Measurements from ENCODE around the gene MRPS35. TPM values are rescaled to one million over a fixed set of nuclear protein-coding genes. Genes with fewer than 3 reads are reported as not detected.

MRPS35 gene
- total RNA-seq, 4 donors from 2014 or later = 36.6 to 52.3 (median 48.8) TPM

GRCh38 chr12:27797301-27798025, 86.8 kb downstream of the MRPS35 start:
- peaks cover 11 to 85% of the 10 kb centered on the region in 2 donors for H3K36me3 ChIP-seq
- no peak overlapping the region for H3K27ac ChIP-seq
- H3K27me3 ChIP-seq = no peaks in the 10 kb centered on the region
- no peaks in the 10 kb centered on the region for H3K4me1 ChIP-seq
- 85 to 92% methylated on average over 6 to 23 of the region's 24 CpGs for WGBS, 2 donors (ENCODE audit: low coverage in 1 of 2)
- no peak overlapping the region for H3K4me3 ChIP-seq
- TF ChIP-seq POLR2AphosphoS5 (IDR thresholded peaks at IDR 0.05) = no peak
- TF ChIP-seq EP300 (IDR thresholded peaks at IDR 0.05) = no peak
- no peaks in the 10 kb centered on the region for H3K9me3 ChIP-seq
- ATAC-seq = no peak

DNA sequence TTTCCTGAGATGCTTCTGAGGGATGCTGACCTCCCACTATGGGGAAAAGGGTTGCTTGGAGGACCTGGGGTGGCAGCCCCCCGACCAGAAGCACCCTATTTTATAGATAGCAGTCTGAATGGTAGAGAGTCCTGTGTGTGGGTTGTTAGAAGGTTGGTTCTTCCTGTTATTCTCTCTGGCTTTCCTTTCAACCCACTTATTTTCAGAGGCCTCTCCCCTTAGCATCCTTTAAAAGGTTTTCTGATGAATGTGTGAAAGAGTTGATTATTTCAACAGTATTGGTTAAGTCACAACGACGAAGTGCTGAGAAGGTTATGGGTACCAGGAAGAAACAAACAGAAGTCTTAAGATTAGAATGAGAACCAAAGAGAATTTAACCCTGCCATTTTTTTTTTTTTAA, 90.2 kb downstream of the MRPS35 start:
- no peak for TF ChIP-seq POLR2AphosphoS5 (IDR thresholded peaks at IDR 0.05)
- TF ChIP-seq CTCF (IDR thresholded peaks at IDR 0.05) = no peak
- TF ChIP-seq POLR2A (IDR thresholded peaks at IDR 0.05) = no peak
- no peak for TF ChIP-seq EP300 (IDR thresholded peaks at IDR 0.05)
- Histone ChIP-seq H3K4me1 (no peaks in the 10 kb centered on the region), H3K9me3 (no peaks in the 10 kb centered on the region), H3K4me3 (no peak overlapping the region), H3K36me3 (peaks cover 11 to 52% of the 10 kb centered on the region in 2 donors), H3K27ac (no peak overlapping the region), H3K27me3 (no peaks in the 10 kb centered on the region)
- WGBS, 2 donors (ENCODE audit: low coverage in 1 of 2) = 81 to 90% methylated on average over 3 of the region's 3 CpGs
- no peak for ATAC-seq

GRCh38 chr12:27801630-27802029, 91.0 kb downstream of the MRPS35 start:
- ATAC-seq = no peak
- TF ChIP-seq POLR2AphosphoS5 (IDR thresholded peaks at IDR 0.05) (no peak), POLR2A (IDR thresholded peaks at IDR 0.05) (no peak), EP300 (IDR thresholded peaks at IDR 0.05) (no peak), CTCF (IDR thresholded peaks at IDR 0.05) (no peak)
- Histone ChIP-seq H3K9me3 (no peaks in the 10 kb centered on the region), H3K4me3 (no peak overlapping the region), H3K27me3 (no peaks in the 10 kb centered on the region), H3K27ac (no peak overlapping the region), H3K36me3 (peaks cover 11 to 44% of the 10 kb centered on the region in 2 donors), H3K4me1 (no peaks in the 10 kb centered on the region)
- WGBS, 2 donors (ENCODE audit: low coverage in 1 of 2) = 85 to 92% methylated on average over 4 to 5 of the region's 5 CpGs

GRCh38 chr12:27802511-27802910, 91.9 kb downstream of the MRPS35 start:
- Histone ChIP-seq H3K27ac (no peak overlapping the region), H3K27me3 (no peaks in the 10 kb centered on the region), H3K36me3 (peaks cover 10 to 35% of the 10 kb centered on the region in 2 donors), H3K9me3 (no peaks in the 10 kb centered on the region), H3K4me1 (no peaks in the 10 kb centered on the region), H3K4me3 (no peak overlapping the region)
- 57 to 71% methylated on average over 4 of the region's 4 CpGs for WGBS, 2 donors (ENCODE audit: low coverage in 1 of 2)
- TF ChIP-seq CTCF (IDR thresholded peaks at IDR 0.05) = no peak
- no peak for TF ChIP-seq EP300 (IDR thresholded peaks at IDR 0.05)
- no peak for TF ChIP-seq POLR2AphosphoS5 (IDR thresholded peaks at IDR 0.05)
- no peak for TF ChIP-seq POLR2A (IDR thresholded peaks at IDR 0.05)
- no peak for ATAC-seq

DNA sequence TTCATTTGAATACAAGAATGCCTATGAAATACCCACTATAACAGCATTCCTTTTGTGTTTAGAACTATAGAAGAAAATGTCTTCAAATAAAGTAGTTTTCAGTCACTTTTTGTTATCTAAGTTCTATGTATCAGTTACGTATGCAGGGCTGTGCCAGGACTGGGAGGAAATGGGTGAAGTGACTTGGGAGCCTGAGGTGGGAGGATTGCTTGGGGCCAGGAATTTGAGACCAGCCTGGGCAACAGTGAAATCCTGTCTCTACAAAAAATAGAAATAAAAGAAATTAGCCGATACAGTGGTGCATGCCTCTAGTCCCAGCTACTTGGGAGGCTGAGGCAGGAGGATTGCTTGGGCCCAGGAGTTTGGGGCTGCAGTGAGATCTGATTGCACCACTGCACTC, 92.3 kb downstream of the MRPS35 start:
- TF ChIP-seq POLR2AphosphoS5 (IDR thresholded peaks at IDR 0.05) = no peak
- TF ChIP-seq CTCF (IDR thresholded peaks at IDR 0.05) = no peak
- no peak for TF ChIP-seq POLR2A (IDR thresholded peaks at IDR 0.05)
- TF ChIP-seq EP300 (IDR thresholded peaks at IDR 0.05) = no peak
- Histone ChIP-seq H3K36me3 (peaks cover 6 to 31% of the 10 kb centered on the region in 2 donors), H3K4me1 (no peaks in the 10 kb centered on the region), H3K27ac (no peak overlapping the region), H3K9me3 (no peaks in the 10 kb centered on the region), H3K4me3 (no peak overlapping the region), H3K27me3 (no peaks in the 10 kb centered on the region)
- WGBS, 2 donors (ENCODE audit: low coverage in 1 of 2) = 79 to 96% methylated on average over 2 of the region's 2 CpGs
- ATAC-seq = no peak

All from gastroesophageal sphincter (tissue), 4 donors.